ENCODE results near the gene CAMTA1. TPM values are rescaled to one million over a fixed set of nuclear protein-coding genes. Genes with fewer than 3 reads are reported as not detected.

The CAMTA1 gene
- total and polyA plus RNA-seq, 9 of the 15 experiments (the other 6 are each of a cell fraction or from before 2014, with no cell fraction given) = 43.9 to 161 (median 65.9) TPM

- Histone ChIP-seq H3K79me2 (ENCODE audit: control insufficient read depth, insufficient read depth, low read length) (no peaks in the 10 kb centered on the region), H4K20me1 (replicated peaks; ENCODE audit: control insufficient read depth, insufficient read depth, low read length) (peaks cover 17% of the 10 kb centered on the region; the same call in 1 of the 2 replicates), H3K27ac (ENCODE audit: extremely low read depth, low read depth, low read length) (no peak overlapping the region), H3K9me1 (ENCODE audit: control insufficient read depth, insufficient read depth, low read length) (no peaks in the 10 kb centered on the region), H3K4me3 (no peak overlapping the region), H3K36me3 (ENCODE audit: control insufficient read depth, insufficient read depth, low read length) (no peaks in the 10 kb centered on the region), H3K4me2 (ENCODE audit: insufficient read depth, low read length) (no peak overlapping the region), H3K27me3 (ENCODE audit: control insufficient read depth in 2 of 2, insufficient read depth in 2 of 2, low read length in 2 of 2) (peaks cover 12 to 34% of the 10 kb centered on the region in 2 experiments; a peak in 3 of 5 replicates), H2AFZ (ENCODE audit: low read depth, low read length) (no peak overlapping the region), H3K9ac (ENCODE audit: insufficient read depth in 1 of 2, low read depth in 2 of 2, low read length in 2 of 2) (no peak overlapping the region), H3K4me1 (replicated peaks in 1 of 2; ENCODE audit: control insufficient read depth in 2 of 2, insufficient read depth in 2 of 2, low read length in 2 of 2) (peaks cover 0 to 6% of the 10 kb centered on the region in 2 experiments; a peak in 1 of 5 replicates), H3K9me3 (replicated peaks; ENCODE audit: control insufficient read depth, insufficient read depth, low read depth, low read length) (no peaks in the 10 kb centered on the region)
- ChIA-PET CTCF (ENCODE audit: low intra/inter-chr PET ratio) (no interaction called here), POLR2A (interaction anchor here (0.6 to 0.8 kb wide), 3 partner anchors 9 to 206 kb away, joined by 3 read pairs; no protein-coding TSS in a partner anchor)
- ATAC-seq (peak; percentile 68), FAIRE-seq (no peak), DNase-seq (ENCODE audit: extremely low read depth in 1 of 4, low spot score in 3 of 4) (no peak)
- in situ Hi-C loops (cut with MboI) = no loop called here
- 0% methylated on average over 3 of the region's 3 CpGs for WGBS (ENCODE audit: insufficient coverage, low coverage, missing lambda C conversion rate)
- BruUV-seq (replicated peaks) = no TSS peak
- intact Hi-C loops (cut with micrococcal nuclease) = no loop called here
- TF ChIP-seq RCOR1 (IDR thresholded peaks at IDR 0.05; ENCODE audit: borderline replicate concordance in 1 of 2, low read depth in 2 of 2, low read length in 2 of 2) (0 out of 4 replicates have a peak, but pooled peaks of 1 of the 2 experiments have one; percentile 9), GTF2B (IDR thresholded peaks at IDR 0.05; ENCODE audit: extremely low read depth, insufficient read length) (no peak), CBX8 (IDR thresholded peaks at IDR 0.05; ENCODE audit: borderline replicate concordance, extremely low read depth, low read depth, low read length, poor library complexity, severe bottlenecking) (no peak), ZNF764 (CRISPR knock-in tag; IDR thresholded peaks at IDR 0.05; ENCODE audit: low read depth) (no peak), ZNF644 (tag; IDR thresholded peaks at IDR 0.05; ENCODE audit: low read depth) (no peak), ARHGAP35 (IDR thresholded peaks at IDR 0.05; ENCODE audit: partially characterized antibody) (no peak), MLLT1 (IDR thresholded peaks at IDR 0.05) (no peak), E2F3 (CRISPR knock-in tag; IDR thresholded peaks at IDR 0.05) (no peak), BCOR (IDR thresholded peaks at IDR 0.05) (peak; percentile 19; the same call in 1 of the 2 replicates), SRSF9 (IDR thresholded peaks at IDR 0.05; ENCODE audit: borderline replicate concordance, low read depth, low read length) (no peak), MYNN (IDR thresholded peaks at IDR 0.05) (no peak), MYNN (CRISPR knock-in tag; IDR thresholded peaks at IDR 0.05) (no peak)
- TF ChIP-seq, protein P1, sequence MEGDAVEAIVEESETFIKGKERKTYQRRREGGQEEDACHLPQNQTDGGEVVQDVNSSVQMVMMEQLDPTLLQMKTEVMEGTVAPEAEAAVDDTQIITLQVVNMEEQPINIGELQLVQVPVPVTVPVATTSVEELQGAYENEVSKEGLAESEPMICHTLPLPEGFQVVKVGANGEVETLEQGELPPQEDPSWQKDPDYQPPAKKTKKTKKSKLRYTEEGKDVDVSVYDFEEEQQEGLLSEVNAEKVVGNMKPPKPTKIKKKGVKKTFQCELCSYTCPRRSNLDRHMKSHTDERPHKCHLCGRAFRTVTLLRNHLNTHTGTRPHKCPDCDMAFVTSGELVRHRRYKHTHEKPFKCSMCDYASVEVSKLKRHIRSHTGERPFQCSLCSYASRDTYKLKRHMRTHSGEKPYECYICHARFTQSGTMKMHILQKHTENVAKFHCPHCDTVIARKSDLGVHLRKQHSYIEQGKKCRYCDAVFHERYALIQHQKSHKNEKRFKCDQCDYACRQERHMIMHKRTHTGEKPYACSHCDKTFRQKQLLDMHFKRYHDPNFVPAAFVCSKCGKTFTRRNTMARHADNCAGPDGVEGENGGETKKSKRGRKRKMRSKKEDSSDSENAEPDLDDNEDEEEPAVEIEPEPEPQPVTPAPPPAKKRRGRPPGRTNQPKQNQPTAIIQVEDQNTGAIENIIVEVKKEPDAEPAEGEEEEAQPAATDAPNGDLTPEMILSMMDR (IDR thresholded peaks at IDR 0.05 in 2 of 3, conservative IDR thresholded peaks at IDR 0.05 in 1 of 3; ENCODE audit: insufficient read depth in 2 of 3, low read depth in 1 of 3, low read length in 3 of 3) = peak in 2 of 3 experiments; percentile 12 to 20; a peak in 3 of 6 replicates
- TF ChIP-seq, protein P2, sequence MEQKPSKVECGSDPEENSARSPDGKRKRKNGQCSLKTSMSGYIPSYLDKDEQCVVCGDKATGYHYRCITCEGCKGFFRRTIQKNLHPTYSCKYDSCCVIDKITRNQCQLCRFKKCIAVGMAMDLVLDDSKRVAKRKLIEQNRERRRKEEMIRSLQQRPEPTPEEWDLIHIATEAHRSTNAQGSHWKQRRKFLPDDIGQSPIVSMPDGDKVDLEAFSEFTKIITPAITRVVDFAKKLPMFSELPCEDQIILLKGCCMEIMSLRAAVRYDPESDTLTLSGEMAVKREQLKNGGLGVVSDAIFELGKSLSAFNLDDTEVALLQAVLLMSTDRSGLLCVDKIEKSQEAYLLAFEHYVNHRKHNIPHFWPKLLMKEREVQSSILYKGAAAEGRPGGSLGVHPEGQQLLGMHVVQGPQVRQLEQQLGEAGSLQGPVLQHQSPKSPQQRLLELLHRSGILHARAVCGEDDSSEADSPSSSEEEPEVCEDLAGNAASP (IDR thresholded peaks at IDR 0.05) = no peak
Measured at GRCh38 chr1:7553042-7553690, 767.9 kb downstream of the CAMTA1 start.
